ENCODE data around the gene ARMC10. TPM values are rescaled to one million over a fixed set of nuclear protein-coding genes. Genes with fewer than 3 reads are reported as not detected.
A peak's percentile ranks its signal among the peaks of the same experiment; 100 is the strongest.
"Not testable (repeated sequence)": the region's sequence is repeated elsewhere in the genome, so short reads cannot be mapped to it uniquely, and the experiment has no call there.

The ARMC10 gene
- total RNA-seq, 1 donor: 8.6 TPM

GRCh38 chr7:103127006-103127405 is 52.1 kb downstream of the ARMC10 start:
- no peaks in the 10 kb centered on the region for H3K27me3 ChIP-seq (ENCODE audit: insufficient read depth, low read length)
- no peaks in the 10 kb centered on the region for H3K9me3 ChIP-seq (ENCODE audit: low read depth, low read length)
- H3K4me3 ChIP-seq (ENCODE audit: low read length): no peak overlapping the region
- no peaks in the 10 kb centered on the region for H3K4me1 ChIP-seq (ENCODE audit: insufficient read depth, low read length)

GRCh38 chr7:103129702-103130549 is 55.0 kb downstream of the ARMC10 start:
- Histone ChIP-seq H3K4me3 (ENCODE audit: low read length) (no peak overlapping the region), H3K9me3 (ENCODE audit: low read depth, low read length) (no peaks in the 10 kb centered on the region), H3K27me3 (ENCODE audit: insufficient read depth, low read length) (no peaks in the 10 kb centered on the region), H3K4me1 (ENCODE audit: insufficient read depth, low read length) (no peaks in the 10 kb centered on the region)

- Histone ChIP-seq H3K9me3 (ENCODE audit: low read depth, low read length) (no peaks in the 10 kb centered on the region), H3K4me3 (ENCODE audit: low read length) (no peak overlapping the region), H3K4me1 (ENCODE audit: insufficient read depth, low read length) (no peaks in the 10 kb centered on the region), H3K27me3 (ENCODE audit: insufficient read depth, low read length) (no peaks in the 10 kb centered on the region)
Observed at GRCh38 chr7:103130901-103131624, 56.1 kb downstream of the ARMC10 start.

- Histone ChIP-seq H3K9me3 (ENCODE audit: low read depth, low read length) (no peaks in the 10 kb centered on the region), H3K4me3 (ENCODE audit: low read length) (no peak overlapping the region), H3K27me3 (ENCODE audit: insufficient read depth, low read length) (no peaks in the 10 kb centered on the region), H3K4me1 (ENCODE audit: insufficient read depth, low read length) (no peaks in the 10 kb centered on the region)
Observed at GRCh38 chr7:103132995-103133688, 58.2 kb downstream of the ARMC10 start.

GRCh38 chr7:103134836-103135554 is 60.1 kb downstream of the ARMC10 start:
- Histone ChIP-seq H3K4me1 (ENCODE audit: insufficient read depth, low read length) (no peaks in the 10 kb centered on the region), H3K27me3 (ENCODE audit: insufficient read depth, low read length) (no peaks in the 10 kb centered on the region), H3K9me3 (ENCODE audit: low read depth, low read length) (no peaks in the 10 kb centered on the region), H3K4me3 (ENCODE audit: low read length) (no peak overlapping the region)

- H3K4me3 ChIP-seq (ENCODE audit: low read length): no peak overlapping the region
- H3K27me3 ChIP-seq (ENCODE audit: insufficient read depth, low read length): no peaks in the 10 kb centered on the region
- H3K4me1 ChIP-seq (ENCODE audit: insufficient read depth, low read length): no peaks in the 10 kb centered on the region
- H3K9me3 ChIP-seq (ENCODE audit: low read depth, low read length): no peaks in the 10 kb centered on the region
Observed at GRCh38 chr7:103140061-103140460, 65.1 kb downstream of the ARMC10 start.

GRCh38 chr7:103140685-103141084 is 65.7 kb downstream of the ARMC10 start:
- no peaks in the 10 kb centered on the region for H3K27me3 ChIP-seq (ENCODE audit: insufficient read depth, low read length)

GRCh38 chr7:103141753-103142404 is 66.9 kb downstream of the ARMC10 start:
- Histone ChIP-seq H3K4me3 (ENCODE audit: low read length) (no peak overlapping the region), H3K9me3 (ENCODE audit: low read depth, low read length) (no peaks in the 10 kb centered on the region), H3K4me1 (ENCODE audit: insufficient read depth, low read length) (peaks cover 6% of the 10 kb centered on the region), H3K27me3 (ENCODE audit: insufficient read depth, low read length) (no peaks in the 10 kb centered on the region)

More at GRCh38 chr7:103140685-103141084, 65.7 kb downstream of the ARMC10 start:
- Histone ChIP-seq H3K4me3 (ENCODE audit: low read length) (no peak overlapping the region), H3K4me1 (ENCODE audit: insufficient read depth, low read length) (no peaks in the 10 kb centered on the region), H3K9me3 (ENCODE audit: low read depth, low read length) (no peaks in the 10 kb centered on the region)

- no peak overlapping the region for H3K4me3 ChIP-seq (ENCODE audit: low read length)
- H3K4me1 ChIP-seq (ENCODE audit: insufficient read depth, low read length): peaks cover 6% of the 10 kb centered on the region
- H3K27me3 ChIP-seq (ENCODE audit: insufficient read depth, low read length): no peaks in the 10 kb centered on the region
- no peaks in the 10 kb centered on the region for H3K9me3 ChIP-seq (ENCODE audit: low read depth, low read length)
Observed at GRCh38 chr7:103142494-103142893, 67.6 kb downstream of the ARMC10 start.

GRCh38 chr7:103143868-103144267 is 68.9 kb downstream of the ARMC10 start:
- Histone ChIP-seq H3K27me3 (ENCODE audit: insufficient read depth, low read length) (no peaks in the 10 kb centered on the region), H3K4me1 (ENCODE audit: insufficient read depth, low read length) (peaks cover 16% of the 10 kb centered on the region), H3K9me3 (ENCODE audit: low read depth, low read length) (no peaks in the 10 kb centered on the region), H3K4me3 (ENCODE audit: low read length) (no peak overlapping the region)

GRCh38 chr7:103144754-103145153 is 69.8 kb downstream of the ARMC10 start:
- H3K27me3 ChIP-seq (ENCODE audit: insufficient read depth, low read length): not testable (repeated sequence)

GRCh38 chr7:103148131-103148993 is 73.4 kb downstream of the ARMC10 start:
- no peaks in the 10 kb centered on the region for H3K9me3 ChIP-seq (ENCODE audit: low read depth, low read length)
- peak overlapping the region; percentile 96 for H3K4me3 ChIP-seq (ENCODE audit: low read length)

More at GRCh38 chr7:103144754-103145153, 69.8 kb downstream of the ARMC10 start:
- not testable (repeated sequence) for H3K4me3 ChIP-seq (ENCODE audit: low read length); H3K9me3 ChIP-seq (ENCODE audit: low read depth, low read length)
- H3K4me1 ChIP-seq (ENCODE audit: insufficient read depth, low read length): peaks cover 18% of the 10 kb centered on the region

More at GRCh38 chr7:103148131-103148993, 73.4 kb downstream of the ARMC10 start:
- Histone ChIP-seq H3K27me3 (ENCODE audit: insufficient read depth, low read length) (no peaks in the 10 kb centered on the region), H3K4me1 (ENCODE audit: insufficient read depth, low read length) (peaks cover 19% of the 10 kb centered on the region)
